Tibial nerve (tissue), 4 donors: ENCODE results near the gene GALNT12. TPM values are rescaled to one million over a fixed set of nuclear protein-coding genes. Genes with fewer than 3 reads are reported as not detected.

Source experiments
- DNase-seq, 2 donors: peaks; one replicate each; pipeline ENCODE4 v3.0.0-alpha.2; 2019; ENCODE audit warnings: low spot score in 2 of 2
- H3K27ac ChIP-seq, 4 donors: fragments of 200-600 bp; sonication (generic) in 3 of 4; one replicate each; pipeline ENCODE4 v1.5.1; 2017 to 2019; ENCODE audit warnings: mild to moderate bottlenecking in 1 of 4
- H3K27me3 ChIP-seq, 2 donors: fragments of 200-600 bp; sonication (generic) in 1 of 2; one replicate each; pipeline versions ENCODE4 v1.5.1 to v1.6.0; 2017 to 2019
- H3K36me3 ChIP-seq, 3 donors: fragments of 200-600 bp; sonication (generic); one replicate each; pipeline ENCODE4 v1.5.1; 2018 to 2019
- H3K4me1 ChIP-seq, 4 donors: fragments of 200-600 bp; sonication (generic) in 3 of 4; one replicate each; pipeline ENCODE4 v1.5.1; 2017 to 2019
- H3K4me3 ChIP-seq, 4 donors: fragments of 200-600 bp; sonication (generic) in 3 of 4; one replicate each; pipeline ENCODE4 v1.5.1; 2017 to 2019; ENCODE audit warnings: mild to moderate bottlenecking in 1 of 4, moderate library complexity in 1 of 4
- H3K9me3 ChIP-seq, 4 donors: fragments of 200-600 bp; sonication (generic) in 3 of 4; one replicate each; pipeline ENCODE4 v1.5.1; 2017 to 2019
- EP300 ChIP-seq, 2 donors: sonication (generic); formaldehyde crosslinking; IDR thresholded peaks; one replicate each; pipeline ENCODE4 v1.6.1; 2017; ENCODE audit warnings: antibody characterized with exemption in 2 of 2, mild to moderate bottlenecking in 1 of 2
- POLR2A ChIP-seq, 2 donors: fragments of 450-650 bp; IDR thresholded peaks; one replicate each; pipeline ENCODE4 v1.6.1; 2017; ENCODE audit warnings: antibody characterized with exemption in 2 of 2, mild to moderate bottlenecking in 2 of 2, moderate library complexity in 2 of 2
- WGBS, 2 donors: methylation state at CpG; one replicate each; pipeline ENCODE4 v1.1.5; 2018; 5-methylcytosine and 5-hydroxymethylcytosine counted together
- total RNA-seq, 4 donors: library from RNA; depleted of rRNA; stranded (reverse); fragments of >200 nt; gene quantifications; one replicate each; pipeline ENCODE4 v1.1.0, GENCODE V29; 2016
- TF ChIP-seq, protein P1 (sequence below), 5 experiments: fragments of 200-600 bp in 3 of 5; fragments of 450-650 bp in 2 of 5; sonication (generic) in 3 of 5; IDR thresholded peaks; one replicate each; pipeline ENCODE4 v1.5.1; 2016 to 2019; ENCODE audit warnings: antibody characterized with exemption in 5 of 5, mild to moderate bottlenecking in 3 of 5, moderate library complexity in 2 of 5

Gene GALNT12
- total RNA-seq, 4 donors from 2014 or later: 1.8 to 6.0 (median 3.5) TPM

DNA sequence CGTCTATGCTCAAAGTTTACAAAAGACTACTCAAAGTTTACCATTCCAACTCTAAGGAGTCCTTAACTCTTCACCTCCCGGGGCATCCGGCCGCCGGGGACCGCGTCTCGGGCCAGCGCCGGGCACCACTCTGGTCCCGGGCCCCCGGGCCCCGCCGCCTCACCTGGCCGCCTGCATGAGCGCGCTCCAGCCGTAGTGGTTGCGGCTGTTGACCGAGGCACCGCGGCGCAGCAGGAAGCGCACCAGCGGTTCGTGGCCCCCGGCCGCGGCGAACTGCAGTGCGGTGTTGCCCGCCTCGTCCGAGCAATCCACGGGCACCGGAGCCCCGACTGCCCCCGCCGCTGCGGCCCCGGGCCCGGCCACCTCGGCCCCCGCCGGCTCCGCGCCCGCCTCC lies 11.5 kb upstream of the GALNT12 start:
- Histone ChIP-seq H3K27me3 (no peaks in the 10 kb centered on the region), H3K4me3 (peak overlapping the region; percentile 45 to 88 (median 66)), H3K4me1 (peaks cover 0 to 36% (median 5%) of the 10 kb centered on the region in 4 donors), H3K36me3 (no peaks in the 10 kb centered on the region), H3K9me3 (peaks cover 0 to 9% (median 0%) of the 10 kb centered on the region in 4 donors), H3K27ac (peak overlapping the region in 3 of 4 donors; percentile 67 to 77 (median 71))
- WGBS, 2 donors: 0% methylated on average over 13 to 20 of the region's 48 CpGs
- TF ChIP-seq POLR2A (IDR thresholded peaks at IDR 0.05) (no peak), EP300 (IDR thresholded peaks at IDR 0.05) (no peak)
- TF ChIP-seq, protein P1, sequence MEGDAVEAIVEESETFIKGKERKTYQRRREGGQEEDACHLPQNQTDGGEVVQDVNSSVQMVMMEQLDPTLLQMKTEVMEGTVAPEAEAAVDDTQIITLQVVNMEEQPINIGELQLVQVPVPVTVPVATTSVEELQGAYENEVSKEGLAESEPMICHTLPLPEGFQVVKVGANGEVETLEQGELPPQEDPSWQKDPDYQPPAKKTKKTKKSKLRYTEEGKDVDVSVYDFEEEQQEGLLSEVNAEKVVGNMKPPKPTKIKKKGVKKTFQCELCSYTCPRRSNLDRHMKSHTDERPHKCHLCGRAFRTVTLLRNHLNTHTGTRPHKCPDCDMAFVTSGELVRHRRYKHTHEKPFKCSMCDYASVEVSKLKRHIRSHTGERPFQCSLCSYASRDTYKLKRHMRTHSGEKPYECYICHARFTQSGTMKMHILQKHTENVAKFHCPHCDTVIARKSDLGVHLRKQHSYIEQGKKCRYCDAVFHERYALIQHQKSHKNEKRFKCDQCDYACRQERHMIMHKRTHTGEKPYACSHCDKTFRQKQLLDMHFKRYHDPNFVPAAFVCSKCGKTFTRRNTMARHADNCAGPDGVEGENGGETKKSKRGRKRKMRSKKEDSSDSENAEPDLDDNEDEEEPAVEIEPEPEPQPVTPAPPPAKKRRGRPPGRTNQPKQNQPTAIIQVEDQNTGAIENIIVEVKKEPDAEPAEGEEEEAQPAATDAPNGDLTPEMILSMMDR (IDR thresholded peaks at IDR 0.05): no peak
- no peak for DNase-seq

DNA sequence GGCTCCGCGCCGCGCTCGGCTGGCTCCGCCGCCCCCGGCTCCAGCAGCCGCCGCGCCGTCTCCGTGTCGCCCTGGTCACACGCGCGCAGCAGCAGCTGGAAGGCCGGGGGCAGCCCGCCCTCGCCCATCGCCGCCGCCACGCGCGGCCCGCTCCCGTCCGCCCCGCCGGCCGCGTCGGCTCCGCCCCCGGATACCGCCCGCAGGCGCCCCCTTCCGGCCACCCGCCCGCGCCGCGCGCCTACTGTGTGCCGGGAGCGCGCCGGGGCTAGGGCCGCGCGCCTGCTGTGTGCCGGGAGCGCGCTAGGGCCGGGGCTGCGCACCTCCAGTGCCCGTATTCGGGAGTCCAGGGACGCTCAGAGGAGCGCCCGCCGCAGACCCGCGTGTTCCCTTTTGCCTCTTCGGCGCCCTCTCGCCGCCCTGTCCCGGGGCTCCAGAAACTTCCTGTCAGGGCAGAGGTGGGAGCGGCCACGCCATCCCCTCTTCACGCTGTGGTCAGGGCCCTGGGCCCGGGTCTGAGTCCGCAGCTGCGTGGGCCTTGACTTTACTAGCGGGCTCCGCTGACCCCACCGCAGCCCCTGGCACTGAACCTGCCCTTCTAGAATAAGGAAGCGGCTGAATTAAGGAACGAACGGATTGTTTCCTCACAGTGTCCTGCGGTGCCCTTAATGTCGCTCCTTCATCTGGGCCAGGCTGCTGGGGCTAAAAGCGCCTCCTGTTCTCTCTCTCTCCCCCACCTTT lies 10.9 kb upstream of the GALNT12 start, which contains the start of gene ANKS6:
Gene ANKS6, minus strand, starts transcription at position 192 of the 738 bp plus-strand sequence. Its CDS starts 64 bp downstream, at position 128.
- Histone ChIP-seq H3K27me3 (no peaks in the 10 kb centered on the region), H3K4me3 (peak within 1 kb of the TSS; percentile 45 to 88 (median 68)), H3K27ac (peak within 1 kb of the TSS; percentile 39 to 85 (median 75)), H3K4me1 (peaks cover 0 to 31% (median 3%) of the 10 kb centered on the region in 4 donors), H3K9me3 (peaks cover 0 to 9% (median 0%) of the 10 kb centered on the region in 4 donors), H3K36me3 (no peaks in the 10 kb centered on the region)
- TF ChIP-seq EP300 (IDR thresholded peaks at IDR 0.05) (peak in 1 of 2 donors; percentile 33), POLR2A (IDR thresholded peaks at IDR 0.05) (peak; percentile 29 to 37)
- TF ChIP-seq, protein P1 (IDR thresholded peaks at IDR 0.05): peak; percentile 52 to 88 (median 82)
- DNase-seq: peak; percentile 72 to 77
- whole genome bisulfite sequencing, 2 donors: 12 to 13% methylated on average over 14 to 27 of the region's 86 CpGs

DNA sequence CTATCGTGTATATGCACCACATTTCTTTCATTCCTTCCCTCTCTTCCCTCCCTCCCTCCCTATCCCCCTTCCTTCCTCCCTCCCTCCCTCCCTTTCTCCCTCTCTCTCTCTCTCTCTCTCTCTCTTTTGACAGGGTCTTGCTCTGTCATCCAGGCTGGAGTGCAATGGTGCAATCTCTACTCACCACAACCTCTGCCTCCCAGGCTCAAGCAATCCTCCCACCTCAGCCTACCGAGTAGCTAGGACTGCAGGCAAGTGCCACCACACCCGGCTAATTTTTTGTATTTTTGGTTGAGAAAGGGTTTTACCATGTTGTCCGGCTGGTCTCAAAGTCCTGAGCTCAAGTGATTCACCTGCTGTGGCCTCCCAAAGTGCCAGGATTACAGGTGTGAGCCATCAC lies 10.0 kb upstream of the GALNT12 start:
- peaks cover 0 to 9% (median 0%) of the 10 kb centered on the region in 4 donors for H3K9me3 ChIP-seq
- H3K4me3 ChIP-seq: no peak overlapping the region
- peaks cover 0 to 26% (median 3%) of the 10 kb centered on the region in 4 donors for H3K4me1 ChIP-seq
- no peak overlapping the region for H3K27ac ChIP-seq
- 85 to 91% methylated on average over 4 of the region's 4 CpGs for WGBS, 2 donors
- H3K27me3 ChIP-seq: no peaks in the 10 kb centered on the region
- DNase-seq: no peak
- TF ChIP-seq POLR2A (IDR thresholded peaks at IDR 0.05): no peak
- TF ChIP-seq, protein P1 (IDR thresholded peaks at IDR 0.05): no peak
- no peak for TF ChIP-seq EP300 (IDR thresholded peaks at IDR 0.05)
- H3K36me3 ChIP-seq: no peaks in the 10 kb centered on the region

DNA sequence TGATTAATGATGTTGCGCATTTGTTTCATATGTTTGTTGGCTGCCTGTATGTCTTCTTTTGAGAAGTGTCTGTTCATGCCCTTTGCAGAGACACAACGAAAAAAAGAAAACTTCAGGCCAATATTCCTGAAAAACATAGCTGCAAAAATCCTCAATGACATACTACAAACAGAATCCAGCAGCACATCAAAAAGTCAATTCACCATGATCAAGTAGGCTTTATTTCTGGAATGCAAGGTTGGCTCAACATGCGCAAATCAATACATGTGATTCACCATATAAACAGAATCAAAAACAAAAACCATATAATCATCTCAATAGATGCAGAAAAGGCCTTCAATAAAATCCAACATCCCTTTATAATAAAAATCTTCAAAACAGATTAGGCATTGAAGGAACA lies 9.2 kb upstream of the GALNT12 start:
- no peak for DNase-seq
- H3K27me3 ChIP-seq: no peaks in the 10 kb centered on the region
- no peak overlapping the region for H3K27ac ChIP-seq
- H3K36me3 ChIP-seq: no peaks in the 10 kb centered on the region
- TF ChIP-seq EP300 (IDR thresholded peaks at IDR 0.05): no peak
- TF ChIP-seq, protein P1 (IDR thresholded peaks at IDR 0.05): no peak
- TF ChIP-seq POLR2A (IDR thresholded peaks at IDR 0.05): no peak
- H3K9me3 ChIP-seq: peaks cover 0 to 9% (median 0%) of the 10 kb centered on the region in 4 donors
- H3K4me3 ChIP-seq: no peak overlapping the region
- H3K4me1 ChIP-seq: peaks cover 0 to 26% (median 3%) of the 10 kb centered on the region in 4 donors
- WGBS, 2 donors: 96% methylated on average over 3 of the region's 3 CpGs

DNA sequence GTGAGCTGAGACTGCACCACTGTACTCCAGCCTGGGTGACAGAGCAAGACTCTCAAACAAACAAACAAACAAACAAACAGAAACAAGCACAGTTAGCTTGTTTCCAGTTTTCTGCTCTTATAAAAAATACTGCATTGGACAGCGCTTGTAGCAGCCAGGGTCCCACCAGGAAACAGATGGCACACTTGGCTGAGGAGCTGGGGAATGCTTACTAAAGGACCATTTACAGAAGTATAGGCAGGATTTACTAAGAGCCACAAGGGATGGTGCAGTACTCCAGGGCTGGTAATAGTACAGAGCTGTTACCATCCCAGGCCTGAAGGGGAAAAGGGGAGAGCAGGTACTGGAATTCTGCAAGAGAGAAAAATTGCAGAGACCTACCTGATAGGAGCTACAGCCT lies 5.9 kb upstream of the GALNT12 start:
- WGBS, 2 donors: 87 to 94% methylated on average over 1 of the region's 1 CpG
- H3K4me3 ChIP-seq: no peak overlapping the region
- TF ChIP-seq, protein P1 (IDR thresholded peaks at IDR 0.05): no peak
- TF ChIP-seq POLR2A (IDR thresholded peaks at IDR 0.05): no peak
- no peak for TF ChIP-seq EP300 (IDR thresholded peaks at IDR 0.05)
- H3K36me3 ChIP-seq: no peaks in the 10 kb centered on the region
- H3K27ac ChIP-seq: no peak overlapping the region
- no peaks in the 10 kb centered on the region for H3K27me3 ChIP-seq
- peaks cover 0 to 6% (median under 1%) of the 10 kb centered on the region in 4 donors for H3K4me1 ChIP-seq
- peaks cover 0 to 9% (median 0%) of the 10 kb centered on the region in 4 donors for H3K9me3 ChIP-seq
- no peak for DNase-seq
